ENCODE results near the gene C6orf120. TPM values are rescaled to one million over a fixed set of nuclear protein-coding genes. Genes with fewer than 3 reads are reported as not detected.

Gene C6orf120
- total and polyA plus RNA-seq, 2 of the 13 experiments (the other 11 are each of a cell fraction or from before 2014, with no cell fraction given), result 21.7 to 29.9 TPM

- peak; percentile 17; the same call in 1 of the 2 replicates for TF ChIP-seq ZBTB49 (CRISPR knock-in tag; IDR thresholded peaks at IDR 0.05; ENCODE audit: borderline replicate concordance)
- TF ChIP-seq ZNF556 (CRISPR knock-in tag; IDR thresholded peaks at IDR 0.05; ENCODE audit: borderline replicate concordance), result no peak
- TF ChIP-seq ELF3 (CRISPR knock-in tag; IDR thresholded peaks at IDR 0.05), result no peak
- TF ChIP-seq ADNP (CRISPR knock-in tag; IDR thresholded peaks at IDR 0.05), result 0 out of 2 replicates have a peak, but pooled peaks have one; percentile 8
- peak; percentile 91; the same call in 1 of the 2 replicates for TF ChIP-seq ZNF572 (CRISPR knock-in tag; IDR thresholded peaks at IDR 0.05)
- TF ChIP-seq ATAD3A (CRISPR knock-in tag; IDR thresholded peaks at IDR 0.05), result no peak
- TF ChIP-seq ZSCAN29 (CRISPR knock-in tag; conservative IDR thresholded peaks at IDR 0.05), result no peak
- TF ChIP-seq ZMAT3 (CRISPR knock-in tag; conservative IDR thresholded peaks at IDR 0.05), result no peak; the same call in 1 of the 2 replicates
- no peak; the same call in 1 of the 2 replicates for TF ChIP-seq ZNF782 (CRISPR knock-in tag; IDR thresholded peaks at IDR 0.05; ENCODE audit: borderline replicate concordance)
- TF ChIP-seq CREBL2 (CRISPR knock-in tag; IDR thresholded peaks at IDR 0.05; ENCODE audit: borderline replicate concordance), result no peak
- no peak for TF ChIP-seq PHF5A (CRISPR knock-in tag; IDR thresholded peaks at IDR 0.05; ENCODE audit: low read depth, unreplicated experiment)
- no peak for TF ChIP-seq CEBPZ (IDR thresholded peaks at IDR 0.05; ENCODE audit: low read length)
- TF ChIP-seq ZNF720 (CRISPR knock-in tag; IDR thresholded peaks at IDR 0.05), result no peak
- no peak for TF ChIP-seq ZNF432 (CRISPR knock-in tag; IDR thresholded peaks at IDR 0.05; ENCODE audit: borderline replicate concordance)
- peak; percentile 90 for TF ChIP-seq ZNF552 (CRISPR knock-in tag; IDR thresholded peaks at IDR 0.05; ENCODE audit: borderline replicate concordance)
- TF ChIP-seq REL (CRISPR knock-in tag; conservative IDR thresholded peaks at IDR 0.05), result peak; percentile 96
- peak; percentile 55; the same call in 1 of the 2 replicates for TF ChIP-seq MIER2 (CRISPR knock-in tag; IDR thresholded peaks at IDR 0.05)
- peak; percentile 74; the same call in 1 of the 2 replicates for TF ChIP-seq FOXO1 (CRISPR knock-in tag; IDR thresholded peaks at IDR 0.05)
- TF ChIP-seq E2F1 (CRISPR knock-in tag; IDR thresholded peaks at IDR 0.05), result peak; percentile 37; the same call in 1 of the 2 replicates
- TF ChIP-seq ZNF460 (CRISPR knock-in tag; IDR thresholded peaks at IDR 0.05; ENCODE audit: borderline replicate concordance), result 0 out of 2 replicates have a peak, but pooled peaks have one; percentile 37
- TF ChIP-seq ZNF317 (CRISPR knock-in tag; IDR thresholded peaks at IDR 0.05), result peak; percentile 92
- peak; percentile 84; the same call in 1 of the 2 replicates for TF ChIP-seq TFDP1 (CRISPR knock-in tag; IDR thresholded peaks at IDR 0.05; ENCODE audit: borderline replicate concordance)
These were observed 22.7 kb downstream of the C6orf120 start, which contains the start of gene PHF10 (continued) for GRCh38 chr6:169724494-169725124.
